Nephron (organoid): ENCODE measurements around the gene BMPR1A.
"Not testable (repeated sequence)": the region's sequence is repeated elsewhere in the genome, so short reads cannot be mapped to it uniquely, and the experiment has no call there.

Experiments
- H3K27ac Mint-ChIP-seq, 3 experiments: 2 replicates each; pipeline ENCODE4 v1.8.0; 2020; ENCODE audit warnings: mixed read lengths in 3 of 3, mild to moderate bottlenecking in 2 of 3, moderate library complexity in 1 of 3
- H3K27me3 Mint-ChIP-seq: 2 replicates; pipeline ENCODE4 v1.8.0; 2021; ENCODE audit warnings: low read depth, mild to moderate bottlenecking, moderate library complexity, mixed read lengths
- H3K36me3 Mint-ChIP-seq: 2 replicates; pipeline ENCODE4 v1.8.0; 2020; ENCODE audit warnings: low read depth, mixed read lengths
- H3K4me1 Mint-ChIP-seq: 2 replicates; pipeline ENCODE4 v1.8.0; 2020; ENCODE audit warnings: mixed read lengths
- H3K4me3 Mint-ChIP-seq, 3 experiments: 2 replicates each; pipeline ENCODE4 v1.8.0; 2020; ENCODE audit warnings: mild to moderate bottlenecking in 3 of 3, mixed read lengths in 3 of 3, moderate library complexity in 2 of 3
- H3K9me3 Mint-ChIP-seq: 2 replicates; pipeline ENCODE4 v1.8.0; 2020; ENCODE audit warnings: mixed read lengths
- CTCF ChIP-seq, 3 experiments: fragments of 200-600 bp; sonication (generic); IDR thresholded peaks; one replicate each; pipeline ENCODE4 v1.5.0; 2021; ENCODE audit warnings: antibody characterized with exemption in 3 of 3; ENCODE audit not compliant: unreplicated experiment in 3 of 3

The BMPR1A gene

GRCh38 chr10:86732771-86733170, 23.6 kb upstream of the BMPR1A start:
- H3K36me3 Mint-ChIP-seq, result peaks cover 3% of the 10 kb centered on the region
- TF ChIP-seq CTCF (IDR thresholded peaks at IDR 0.05; ENCODE audit: unreplicated experiment in 3 of 3), result no peak
- no peak overlapping the region for H3K4me3 Mint-ChIP-seq
- peaks cover 6% of the 10 kb centered on the region for H3K27me3 Mint-ChIP-seq
- H3K9me3 Mint-ChIP-seq, result no peaks in the 10 kb centered on the region
- H3K27ac Mint-ChIP-seq, result peak overlapping the region; percentile 29 to 82 (median 46)
- H3K4me1 Mint-ChIP-seq, result peaks cover 33% of the 10 kb centered on the region

- TF ChIP-seq CTCF (IDR thresholded peaks at IDR 0.05; ENCODE audit: unreplicated experiment in 3 of 3), result no peak
- Mint-ChIP-seq H3K36me3 (no peaks in the 10 kb centered on the region), H3K9me3 (no peaks in the 10 kb centered on the region), H3K4me3 (peak overlapping the region in 1 of 3 experiments; percentile 12), H3K4me1 (peaks cover 33% of the 10 kb centered on the region), H3K27ac (peak overlapping the region; percentile 46 to 82 (median 46)), H3K27me3 (peaks cover 9% of the 10 kb centered on the region)
These were observed 23.2 kb upstream of the BMPR1A start for GRCh38 chr10:86733260-86733671.

- Mint-ChIP-seq H3K9me3 (no peaks in the 10 kb centered on the region), H3K27me3 (peaks cover 9% of the 10 kb centered on the region), H3K4me1 (peaks cover 33% of the 10 kb centered on the region), H3K36me3 (no peaks in the 10 kb centered on the region), H3K4me3 (no peak overlapping the region), H3K27ac (peak overlapping the region in 1 of 3 experiments; percentile 82)
- no peak for TF ChIP-seq CTCF (IDR thresholded peaks at IDR 0.05; ENCODE audit: unreplicated experiment in 3 of 3)
These were observed 22.0 kb upstream of the BMPR1A start for GRCh38 chr10:86734207-86734988.

GRCh38 chr10:86735278-86735677, 21.1 kb upstream of the BMPR1A start:
- H3K27me3 Mint-ChIP-seq, H3K27ac Mint-ChIP-seq, H3K36me3 Mint-ChIP-seq, H3K9me3 Mint-ChIP-seq, H3K4me3 Mint-ChIP-seq: not testable (repeated sequence)
- H3K4me1 Mint-ChIP-seq, result peaks cover 33% of the 10 kb centered on the region

- Mint-ChIP-seq H3K9me3 (no peaks in the 10 kb centered on the region), H3K27me3 (peaks cover 4% of the 10 kb centered on the region), H3K4me1 (no peaks in the 10 kb centered on the region), H3K36me3 (no peaks in the 10 kb centered on the region), H3K27ac (no peak overlapping the region), H3K4me3 (no peak overlapping the region)
- TF ChIP-seq CTCF (IDR thresholded peaks at IDR 0.05; ENCODE audit: unreplicated experiment in 3 of 3), result no peak
These were observed 14.2 kb upstream of the BMPR1A start for GRCh38 chr10:86742230-86742629.

- no peak overlapping the region for H3K27ac Mint-ChIP-seq
- H3K4me3 Mint-ChIP-seq, result no peak overlapping the region
- no peaks in the 10 kb centered on the region for H3K27me3 Mint-ChIP-seq
- no peak for TF ChIP-seq CTCF (IDR thresholded peaks at IDR 0.05; ENCODE audit: unreplicated experiment in 3 of 3)
- no peaks in the 10 kb centered on the region for H3K36me3 Mint-ChIP-seq
- no peaks in the 10 kb centered on the region for H3K9me3 Mint-ChIP-seq
- H3K4me1 Mint-ChIP-seq, result peaks cover 6% of the 10 kb centered on the region
These were observed 12.2 kb upstream of the BMPR1A start for GRCh38 chr10:86744067-86744725.
